ENCODE data around the gene KRTAP5-2.

DNA sequence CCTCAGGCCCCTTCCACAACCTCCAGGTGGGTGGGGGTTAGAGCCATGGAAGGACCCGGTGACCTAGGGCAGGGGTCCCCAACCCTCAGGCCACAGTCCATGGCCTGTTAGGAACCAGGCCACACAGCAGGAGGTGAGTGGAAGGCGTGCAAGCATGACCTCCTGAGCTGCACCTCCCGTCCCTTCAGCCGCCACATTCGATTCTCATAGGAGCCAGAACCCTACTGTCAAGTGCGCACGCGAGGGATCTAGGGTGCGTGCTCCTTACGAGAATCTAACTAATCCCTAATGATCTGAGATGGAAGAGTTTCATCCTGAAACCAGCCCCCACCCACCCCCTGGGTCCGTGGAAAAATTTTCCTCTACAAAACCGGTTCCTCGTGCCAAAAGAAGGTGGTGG is 27.4 kb upstream of the KRTAP5-2 start:
- TF ChIP-seq, protein P1, sequence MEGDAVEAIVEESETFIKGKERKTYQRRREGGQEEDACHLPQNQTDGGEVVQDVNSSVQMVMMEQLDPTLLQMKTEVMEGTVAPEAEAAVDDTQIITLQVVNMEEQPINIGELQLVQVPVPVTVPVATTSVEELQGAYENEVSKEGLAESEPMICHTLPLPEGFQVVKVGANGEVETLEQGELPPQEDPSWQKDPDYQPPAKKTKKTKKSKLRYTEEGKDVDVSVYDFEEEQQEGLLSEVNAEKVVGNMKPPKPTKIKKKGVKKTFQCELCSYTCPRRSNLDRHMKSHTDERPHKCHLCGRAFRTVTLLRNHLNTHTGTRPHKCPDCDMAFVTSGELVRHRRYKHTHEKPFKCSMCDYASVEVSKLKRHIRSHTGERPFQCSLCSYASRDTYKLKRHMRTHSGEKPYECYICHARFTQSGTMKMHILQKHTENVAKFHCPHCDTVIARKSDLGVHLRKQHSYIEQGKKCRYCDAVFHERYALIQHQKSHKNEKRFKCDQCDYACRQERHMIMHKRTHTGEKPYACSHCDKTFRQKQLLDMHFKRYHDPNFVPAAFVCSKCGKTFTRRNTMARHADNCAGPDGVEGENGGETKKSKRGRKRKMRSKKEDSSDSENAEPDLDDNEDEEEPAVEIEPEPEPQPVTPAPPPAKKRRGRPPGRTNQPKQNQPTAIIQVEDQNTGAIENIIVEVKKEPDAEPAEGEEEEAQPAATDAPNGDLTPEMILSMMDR (conservative IDR thresholded peaks at IDR 0.05), result no peak
- no peak for TF ChIP-seq EZH2 (IDR thresholded peaks at IDR 0.05; ENCODE audit: low read depth)

All from PC-9 (cell line).